Measurements from ENCODE around the gene TRMT1. TPM values are rescaled to one million over a fixed set of nuclear protein-coding genes. Genes with fewer than 3 reads are reported as not detected.

The TRMT1 gene
- total RNA-seq, 8 experiments from 2014 or later: 21.8 to 59.3 (median 34.6) TPM

DNA sequence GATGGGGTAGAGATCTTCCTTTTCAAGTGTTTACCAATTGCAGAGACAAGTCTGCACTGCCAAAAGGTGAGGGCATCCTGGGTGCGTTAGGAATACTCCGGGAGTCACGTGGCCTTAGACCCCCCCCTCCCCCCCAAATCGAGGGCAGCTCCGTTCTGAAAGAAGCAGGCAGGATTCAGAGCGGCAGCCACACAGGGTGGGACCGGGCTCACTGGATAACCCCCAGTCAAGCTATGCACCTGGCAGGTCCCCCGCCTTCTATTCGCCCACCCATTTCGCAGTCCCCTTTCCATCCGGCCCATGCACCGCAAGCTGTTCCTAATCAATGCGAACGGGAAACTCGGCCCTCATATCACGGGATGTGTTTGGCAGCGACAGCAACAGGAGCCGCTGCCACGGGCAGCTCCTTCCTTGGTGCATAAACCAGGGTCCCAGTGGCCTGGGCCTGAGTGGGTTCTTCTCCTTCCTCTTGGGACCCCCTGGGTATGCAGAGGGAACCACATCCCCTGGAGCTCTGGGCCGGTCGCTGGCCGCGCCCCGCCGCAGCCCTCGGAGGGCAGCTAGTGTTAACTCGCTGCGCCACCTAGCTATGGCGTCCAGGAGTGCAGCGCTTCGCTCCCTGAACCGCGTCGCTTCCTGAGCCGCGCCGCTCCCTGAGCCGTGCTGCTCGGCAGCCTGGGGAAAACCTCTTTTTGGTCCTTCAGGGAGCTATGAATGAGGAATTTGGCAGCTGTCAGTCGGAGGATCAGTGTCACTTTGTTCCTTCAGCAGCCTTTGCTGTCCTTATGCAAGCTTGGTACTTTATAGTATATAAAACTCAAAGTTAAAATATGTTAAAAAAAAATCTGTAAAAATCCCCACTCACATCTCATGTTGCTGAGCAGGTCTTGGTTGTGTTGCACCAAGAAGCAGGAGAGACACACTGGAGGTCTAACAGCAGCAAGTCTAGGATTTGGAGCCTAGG is 55.3 kb downstream of the TRMT1 start:
- Histone ChIP-seq H3K4me1 (replicated peaks in 1 of 2) (peaks cover 8 to 10% of the 10 kb centered on the region in 2 donors), H3K4me3 (peak overlapping the region; percentile 21 to 36 (median 23)), H3K27ac (no peak overlapping the region)
- WGBS, 10 experiments: 0 to 20% (median 0%) methylated on average over 1 to 11 of the region's 40 CpGs; no CpG with 5 or more reads in 4 of the 10 experiments
- peak; percentile 83 to 97 (median 95) for ATAC-seq (replicated peaks in 6 of 8)
- in situ Hi-C loops (cut with MboI; ENCODE audit: low pct_unique_long_range_greater_than_20kb in 2 of 9, low sequenced_read_pairs in 9 of 9, unreplicated experiment in 9 of 9): no loop called here

DNA sequence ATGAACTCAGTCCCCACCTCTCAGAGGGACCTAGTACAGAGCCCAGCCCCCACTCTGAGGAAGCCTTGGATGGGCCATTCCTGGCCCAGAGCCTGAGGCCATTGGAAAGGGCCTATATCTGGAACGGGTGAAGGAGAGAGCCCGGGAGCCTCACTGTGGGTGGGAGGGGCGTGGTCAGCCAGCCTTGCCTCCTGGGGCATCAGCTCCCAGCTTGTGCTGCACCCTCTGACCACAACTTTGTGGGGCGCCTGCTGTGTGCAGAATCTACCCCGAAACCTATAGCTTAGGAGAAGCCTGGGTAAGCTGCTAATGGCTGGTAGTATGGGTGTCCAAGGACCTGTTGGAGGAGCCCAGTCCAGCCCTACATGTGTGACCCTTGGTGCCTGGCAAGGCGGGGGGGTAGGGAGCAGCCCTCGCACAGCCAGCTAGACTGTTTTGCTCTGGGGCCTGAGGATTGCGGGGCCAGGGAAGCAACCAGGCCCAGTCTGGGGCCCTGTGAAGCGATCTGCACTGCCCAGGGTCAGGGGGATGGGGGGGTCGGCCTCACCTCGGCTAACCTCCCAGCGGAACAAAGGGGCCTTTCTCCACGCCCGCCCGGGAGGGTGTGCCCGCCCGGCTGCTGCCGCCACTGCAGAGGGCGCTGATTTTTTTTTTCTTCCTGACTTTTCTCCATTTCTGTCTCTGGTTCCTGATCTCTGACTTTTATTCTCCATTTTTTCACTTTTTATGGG is 56.1 kb downstream of the TRMT1 start:
- H3K4me1 ChIP-seq (replicated peaks in 1 of 2): peaks cover 13 to 19% of the 10 kb centered on the region in 2 donors
- peak overlapping the region in 1 of 5 donors; percentile 36 for H3K4me3 ChIP-seq
- H3K27ac ChIP-seq: no peak overlapping the region
- WGBS, 10 experiments: 0 to 37% (median 19%) methylated on average over 1 to 12 of the region's 19 CpGs; no CpG with 5 or more reads in 6 of the 10 experiments
- ATAC-seq (replicated peaks in 6 of 8): peak in 7 of 8 experiments; percentile 2 to 34 (median 13)
- in situ Hi-C loops (cut with MboI; ENCODE audit: low pct_unique_long_range_greater_than_20kb in 2 of 9, low sequenced_read_pairs in 9 of 9, unreplicated experiment in 9 of 9): no loop called here

DNA sequence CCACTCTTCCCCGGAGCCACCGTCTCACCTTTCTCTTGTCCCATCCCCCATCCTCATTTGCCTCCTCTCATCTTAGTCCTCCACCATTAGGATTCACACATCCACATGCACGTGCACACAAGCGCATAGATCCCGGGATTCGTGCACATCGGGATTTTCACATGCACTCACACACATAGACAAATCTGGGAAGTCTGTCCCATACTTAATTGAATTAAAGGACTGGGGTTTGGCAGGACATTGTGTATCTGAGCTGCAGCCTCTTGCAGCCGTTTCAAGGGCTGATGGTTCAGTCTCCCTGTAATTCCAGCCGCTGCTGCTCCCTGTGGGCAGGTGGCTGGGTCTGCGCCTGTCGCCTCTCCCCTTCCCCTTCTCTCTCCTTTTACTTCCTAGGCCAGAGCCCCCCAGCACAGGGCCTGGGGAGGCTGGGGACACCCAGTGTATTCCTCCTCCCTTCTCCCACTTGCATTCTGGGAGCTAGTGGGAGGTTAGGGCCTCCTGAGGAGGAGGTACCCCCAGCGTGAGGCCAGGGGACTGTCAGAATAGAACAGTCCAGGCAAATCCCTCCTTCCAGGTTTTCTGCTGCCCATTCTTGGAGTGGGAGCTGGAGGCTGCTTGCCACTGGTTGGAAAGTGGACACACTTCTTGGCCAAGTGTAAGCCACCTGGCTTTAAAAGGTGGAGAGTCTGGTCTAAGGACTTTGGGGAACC is 57.4 kb downstream of the TRMT1 start:
- in situ Hi-C loops (cut with MboI; ENCODE audit: low pct_unique_long_range_greater_than_20kb in 2 of 9, low sequenced_read_pairs in 9 of 9, unreplicated experiment in 9 of 9): no loop called here
- no peak for ATAC-seq (replicated peaks in 6 of 8)
- WGBS, 10 experiments: 30 to 61% (median 40%) methylated on average over 1 to 9 of the region's 12 CpGs; no CpG with 5 or more reads in 5 of the 10 experiments
- no peak overlapping the region for H3K27ac ChIP-seq
- no peak overlapping the region for H3K4me3 ChIP-seq
- peaks cover 23 to 32% of the 10 kb centered on the region in 2 donors for H3K4me1 ChIP-seq (replicated peaks in 1 of 2)

DNA sequence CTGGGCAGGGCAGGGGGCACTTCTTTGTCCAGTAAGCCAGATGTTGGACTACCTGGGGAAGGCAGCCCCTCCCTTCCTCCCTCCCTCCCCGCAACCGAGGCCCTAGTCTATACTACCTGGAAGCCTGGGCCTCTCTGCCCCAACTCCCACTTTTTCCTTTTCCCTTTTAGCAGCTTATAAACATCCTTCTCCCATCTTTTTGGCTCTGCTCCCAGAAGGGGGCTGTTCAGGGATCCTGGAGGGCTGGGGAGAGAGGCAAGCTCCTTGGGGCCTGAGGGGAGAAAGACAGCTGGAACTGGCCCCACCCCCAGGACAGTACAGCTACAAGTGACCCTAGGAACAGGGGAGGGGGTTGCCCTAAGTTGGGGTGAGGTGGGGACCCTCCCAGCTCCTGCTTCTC is 58.8 kb downstream of the TRMT1 start:
- no CpG with 5 or more reads among the region's 2 CpGs for WGBS, 10 experiments
- Histone ChIP-seq H3K4me1 (replicated peaks in 1 of 2) (peaks cover 28 to 43% of the 10 kb centered on the region in 2 donors), H3K27ac (no peak overlapping the region), H3K4me3 (no peak overlapping the region)
- no peak for ATAC-seq (replicated peaks in 6 of 8)
- in situ Hi-C loops (cut with MboI; ENCODE audit: low pct_unique_long_range_greater_than_20kb in 2 of 9, low sequenced_read_pairs in 9 of 9, unreplicated experiment in 9 of 9): no loop called here

DNA sequence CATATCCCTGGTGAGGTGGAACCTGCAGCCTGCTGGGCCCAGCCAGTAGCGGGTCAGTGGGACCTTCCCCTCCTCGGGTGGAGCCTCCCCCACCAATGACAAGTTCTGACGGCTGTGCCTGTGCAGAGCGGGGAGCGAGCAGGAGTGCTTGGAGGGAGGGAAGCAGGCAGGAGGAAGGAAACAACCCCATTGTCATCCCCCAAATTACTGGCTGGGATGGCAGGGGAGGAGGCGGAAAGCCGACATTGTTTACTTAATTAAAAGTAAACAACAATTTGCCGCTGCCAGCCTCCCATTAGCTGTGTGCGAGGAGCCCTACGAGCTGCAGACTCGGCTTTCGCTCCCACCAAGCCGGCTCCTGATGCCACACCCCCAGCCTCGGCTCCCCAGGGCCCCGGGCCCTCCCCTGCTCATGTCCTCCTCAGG is 59.4 kb downstream of the TRMT1 start:
- in situ Hi-C loops (cut with MboI; ENCODE audit: low pct_unique_long_range_greater_than_20kb in 2 of 9, low sequenced_read_pairs in 9 of 9, unreplicated experiment in 9 of 9): no loop called here
- H3K4me1 ChIP-seq (replicated peaks in 1 of 2): peaks cover 28 to 45% of the 10 kb centered on the region in 2 donors
- WGBS, 10 experiments: 0 to 58% methylated on average over 1 to 4 of the region's 15 CpGs; no CpG with 5 or more reads in 8 of the 10 experiments
- H3K4me3 ChIP-seq: no peak overlapping the region
- no peak overlapping the region for H3K27ac ChIP-seq
- ATAC-seq (replicated peaks in 6 of 8): no peak

DNA sequence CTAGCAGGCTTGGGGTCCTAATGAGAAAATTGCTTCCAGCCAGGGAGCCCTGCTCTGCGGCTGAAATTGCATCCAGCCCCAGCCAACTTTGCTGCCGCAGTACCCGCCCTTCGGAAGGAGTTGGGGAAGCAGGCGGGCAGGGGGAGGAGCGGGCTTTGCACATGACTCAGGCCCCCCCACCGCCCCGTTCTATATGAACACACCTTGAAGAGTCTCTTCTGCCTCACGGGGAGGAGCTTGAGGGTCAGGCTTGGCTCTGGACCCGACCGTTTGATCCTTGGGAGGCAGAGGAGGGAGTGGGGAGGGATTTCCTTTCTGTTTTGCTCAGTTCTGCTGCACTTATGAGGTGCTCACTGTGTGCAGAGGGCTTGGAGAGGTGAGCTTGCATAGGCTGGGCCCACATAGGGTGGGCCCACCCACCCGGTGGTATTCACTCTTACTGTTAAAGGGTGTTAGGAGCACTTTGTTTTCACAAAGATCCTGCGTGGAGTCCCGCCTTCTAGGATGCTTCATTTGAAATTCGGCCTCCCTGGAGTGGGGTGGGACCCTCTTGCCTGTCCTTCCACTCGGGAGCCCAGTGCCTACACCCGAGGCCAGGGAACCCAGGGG is 60.4 kb downstream of the TRMT1 start:
- Histone ChIP-seq H3K4me1 (replicated peaks in 1 of 2) (peaks cover 35 to 55% of the 10 kb centered on the region in 2 donors), H3K4me3 (no peak overlapping the region), H3K27ac (no peak overlapping the region)
- in situ Hi-C loops (cut with MboI; ENCODE audit: low pct_unique_long_range_greater_than_20kb in 2 of 9, low sequenced_read_pairs in 9 of 9, unreplicated experiment in 9 of 9): no loop called here
- ATAC-seq (replicated peaks in 6 of 8): peak in 3 of 8 experiments; percentile 6 to 20 (median 11)
- 0 to 34% (median 1%) methylated on average over 1 to 6 of the region's 17 CpGs; no CpG with 5 or more reads in 6 of the 10 experiments for WGBS, 10 experiments

DNA sequence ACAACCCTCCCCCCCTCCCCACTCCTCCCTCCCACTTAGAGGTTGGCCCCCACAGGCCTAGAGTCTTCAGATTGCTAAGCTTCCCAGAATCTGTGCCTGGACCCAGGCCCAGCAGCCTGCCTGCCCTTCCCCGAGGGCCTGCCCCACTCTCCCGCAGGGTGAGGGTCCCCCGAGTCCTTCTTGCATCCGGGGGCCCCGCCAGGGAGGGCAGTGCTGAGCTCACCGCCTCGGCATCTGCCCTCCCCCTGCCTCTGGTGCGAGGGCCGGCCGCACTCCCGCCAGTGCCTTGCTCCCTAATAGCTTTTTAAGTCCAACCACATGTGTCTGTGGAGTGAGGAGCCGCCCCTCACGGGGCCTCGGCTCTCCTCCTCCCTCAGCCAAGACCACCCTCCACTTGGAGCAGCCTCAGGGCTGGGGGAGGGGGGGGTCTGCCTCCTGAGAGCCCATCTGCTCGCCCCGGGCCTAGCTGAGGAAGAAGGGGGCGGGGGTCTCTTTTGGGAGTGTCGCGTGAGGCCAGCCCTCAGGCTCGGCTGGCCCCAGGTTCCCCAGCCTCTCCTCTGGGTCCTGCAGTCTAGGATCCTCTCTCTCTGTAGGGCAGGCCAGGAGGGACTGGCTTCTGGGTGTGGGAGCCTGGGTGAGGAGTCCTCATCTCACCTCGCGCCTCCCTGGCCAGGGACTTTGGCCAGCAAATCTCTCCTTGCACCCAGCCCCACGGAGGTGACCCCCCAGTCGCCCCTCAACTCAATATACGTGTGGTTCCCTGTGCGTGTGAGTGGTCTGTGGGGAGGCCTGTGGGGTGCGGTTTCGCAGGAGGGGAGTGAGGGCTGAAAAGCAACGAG is 61.1 kb downstream of the TRMT1 start:
- in situ Hi-C loops (cut with MboI; ENCODE audit: low pct_unique_long_range_greater_than_20kb in 2 of 9, low sequenced_read_pairs in 9 of 9, unreplicated experiment in 9 of 9): no loop called here
- ATAC-seq (replicated peaks in 6 of 8): peak; percentile 50 to 75 (median 69)
- Histone ChIP-seq H3K4me3 (no peak overlapping the region), H3K4me1 (replicated peaks in 1 of 2) (peaks cover 28 to 52% of the 10 kb centered on the region in 2 donors), H3K27ac (no peak overlapping the region)
- 0% methylated on average over 1 of the region's 29 CpGs; no CpG with 5 or more reads in 9 of the 10 experiments for WGBS, 10 experiments

Other genes with a start within 250 kb of the TRMT1 start
- 10 to 100 TPM in 4 of 8 experiments, 1 to 10 TPM in 4; 2.2 to 70.1 (median 11.9) TPM for gene DNASE2, start 235.3 kb downstream of the TRMT1 start, total RNA-seq
- gene KLF1, start 229.5 kb downstream of the TRMT1 start, total RNA-seq: under 1 TPM in 4 of 8 experiments, not detected in 4; 0.11 to 0.33 (median 0.21) TPM
- gene GCDH, start 225.6 kb downstream of the TRMT1 start, total RNA-seq: 10 to 100 TPM in 5 of 8 experiments, 1 to 10 TPM in 3; 6.4 to 42.4 (median 17.4) TPM
- gene SYCE2, start 197.4 kb downstream of the TRMT1 start, total RNA-seq: 1 to 10 TPM in 1 of 8 experiments, under 1 TPM in 6, not detected in 1; 0.23 to 1.0 (median 0.71) TPM
- gene FARSA, start 183.0 kb downstream of the TRMT1 start, total RNA-seq: 100 to 1,000 TPM in 3 of 8 experiments, 10 to 100 TPM in 5; 49.5 to 112 (median 74.9) TPM
- 100 to 1,000 TPM; 289 to 982 (median 397) TPM for gene CALR, start 178.1 kb downstream of the TRMT1 start, total RNA-seq
- gene RAD23A, start 170.9 kb downstream of the TRMT1 start, total RNA-seq: 100 to 1,000 TPM in 2 of 8 experiments, 10 to 100 TPM in 6; 41.9 to 114 (median 67.4) TPM
- gene GADD45GIP1, start 159.5 kb downstream of the TRMT1 start, total RNA-seq: 10 to 100 TPM; 18.2 to 51.6 (median 28.3) TPM
- under 1 TPM in 6 of 8 experiments, not detected in 2; 0.09 to 0.47 (median 0.31) TPM for gene DAND5, start 147.2 kb downstream of the TRMT1 start, total RNA-seq
- gene NFIX, start 121.3 kb downstream of the TRMT1 start, total RNA-seq: 10 to 100 TPM in 4 of 8 experiments, under 1 TPM in 4; under 0.01 to 72.3 (median 6.4) TPM
- 1 to 10 TPM in 2 of 8 experiments, under 1 TPM in 5, not detected in 1; 0.11 to 1.3 (median 0.58) TPM for gene LYL1, start 13.9 kb downstream of the TRMT1 start, total RNA-seq
- gene NACC1, start 1.5 kb upstream of the TRMT1 start, total RNA-seq: 10 to 100 TPM in 7 of 8 experiments, 1 to 10 TPM in 1; 9.7 to 56.8 (median 28.3) TPM
- 10 to 100 TPM; 23.4 to 57.5 (median 34.1) TPM for gene STX10, start 33.6 kb upstream of the TRMT1 start, total RNA-seq
- gene IER2, start 33.7 kb upstream of the TRMT1 start, total RNA-seq: 10 to 100 TPM; 33.2 to 61.5 (median 39.8) TPM

All from motor neuron (in vitro differentiated cells).